H1 (cell line): ENCODE results near the gene CDC42BPB. TPM values are rescaled to one million over a fixed set of nuclear protein-coding genes. Genes with fewer than 3 reads are reported as not detected.

Source experiments
- GABPA ChIP-seq: IDR thresholded peaks from 2 replicates; pipeline ENCODE4 v1.6.1; 2011; ENCODE audit warnings: mild to moderate bottlenecking, low read length, moderate library complexity, borderline replicate concordance; ENCODE audit not compliant: insufficient read depth
- GTF2F1 ChIP-seq: IDR thresholded peaks from 2 replicates; pipeline ENCODE4 v1.6.1; 2012; ENCODE audit warnings: low read depth, low read length, improper control_type of control experiment, borderline replicate concordance
- JUN ChIP-seq: IDR thresholded peaks from 2 replicates; pipeline ENCODE4 v1.6.1; 2011; ENCODE audit warnings: low read depth, mild to moderate bottlenecking, improper control_type of control experiment, low read length
- JUND ChIP-seq: IDR thresholded peaks from 2 replicates; pipeline ENCODE4 v1.6.1; 2011; ENCODE audit warnings: mild to moderate bottlenecking, improper control_type of control experiment, low read length
- polyA plus RNA-seq, 7 experiments: library from polyadenylated mRNA; depleted of rRNA in 3 of 7; stranded (reverse) in 5 of 7; unstranded in 2 of 7; fragments of >200 nt in 5 of 7; fragments of 200-250 nt in 2 of 7; gene quantifications; 1 replicate in 5 of 7; 2 replicates in 1 of 7; 4 replicates in 1 of 7; pipeline versions ENCODE4 v1.2.1 to v1.2.3, GENCODE V29; 2011 to 2013; ENCODE audit warnings: missing spikeins in 2 of 7, mixed read lengths in 2 of 7
- total RNA-seq: library from RNA; stranded (reverse); fragmentation: NEBNext Ultra II Directional; extraction: Animal tissue kit (Norgen Biotek cat#: 25700); gene quantifications from 2 replicates; pipeline ENCODE4 v1.2.1, GENCODE V29; 2021

CDC42BPB gene
- total and polyA plus RNA-seq, 2 of the 8 experiments (the other 6 are each of a cell fraction or from before 2014, with no cell fraction given), result 51.2 to 88.2 TPM

DNA sequence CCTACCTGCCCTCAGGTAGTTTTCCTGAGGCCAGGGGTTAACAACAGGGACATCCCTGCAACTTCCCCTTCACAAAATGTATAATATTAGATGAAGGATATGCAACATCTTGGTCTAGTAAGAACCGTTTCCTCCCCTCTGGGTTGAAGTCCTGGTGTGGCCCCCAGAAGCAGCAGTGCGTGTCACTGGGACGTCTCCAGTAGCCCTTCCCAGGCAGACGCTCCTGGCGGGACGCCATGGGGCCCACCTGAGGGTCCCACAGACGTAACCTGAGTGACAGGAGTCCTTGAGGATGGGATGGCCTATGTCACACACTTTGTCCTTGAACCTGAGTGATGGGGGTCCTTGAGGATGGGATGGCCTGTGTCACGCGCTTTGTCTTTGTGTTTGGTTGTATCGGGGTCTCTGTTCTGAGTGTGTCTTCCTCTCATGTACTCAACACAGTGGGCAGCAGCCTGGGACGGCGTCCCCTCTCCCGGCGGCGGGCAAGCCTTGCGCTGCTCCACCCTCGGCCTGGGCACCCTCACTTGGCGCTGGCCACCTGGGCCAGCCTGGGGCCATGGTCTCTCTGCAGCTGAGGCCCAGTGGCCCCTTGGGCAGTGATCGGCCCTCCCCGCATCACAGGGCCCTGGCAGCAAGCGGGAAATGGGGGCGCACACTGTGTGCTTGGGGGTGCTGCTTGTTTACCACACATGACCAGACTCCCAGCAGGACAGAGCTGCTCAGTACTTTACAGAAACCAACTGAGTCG is 149.2 kb downstream of the CDC42BPB start (continued):
- TF ChIP-seq GTF2F1 (no peak), GABPA (no peak), JUN (no peak), JUND (no peak)
